HCT116 (cell line): ENCODE measurements around the gene RSAD1. TPM values are rescaled to one million over a fixed set of nuclear protein-coding genes. Genes with fewer than 3 reads are reported as not detected.

Experiments
- ATAC-seq: fragments of 200-7000 bp; cut with Tn5 transposase; 2 replicates; pipeline ENCODE4 v1.9.1; 2020; ENCODE audit warnings: mild to moderate bottlenecking, moderate library complexity
- BruUV-seq: library from RNA; stranded (reverse); fragments of 400-500 nt; replicated peaks from 2 replicates; lab custom pipeline; 2021; lab: Mats Ljungman, UMichigan
- CTCF ChIA-PET: fragments of 300-600 bp; sonication (Branson Sonifier 250); formaldehyde crosslinking; loops from one replicate; lab custom pipeline; 2021; ENCODE audit warnings: antibody characterized with exemption; lab: Charles Lee
- POLR2A ChIA-PET: fragments of 300-600, 350-600 bp; sonication (Branson Sonifier 250); formaldehyde crosslinking; loops from one replicate; lab custom pipeline; 2021; ENCODE audit warnings: antibody characterized with exemption; lab: Charles Lee
- RAD21 ChIA-PET, 2 experiments: fragments of 300-600 bp; sonication (Branson Sonifier 250); formaldehyde crosslinking; loops; one replicate each; lab custom pipeline; 2023; ENCODE audit warnings: low total read pairs in 2 of 2; ENCODE audit not compliant: uncharacterized antibody in 2 of 2, unreplicated experiment in 2 of 2, low non-redundant PET in 1 of 2; lab: Charles Lee
- DNase-seq: peaks from one replicate; pipeline ENCODE4 v3.0.0-alpha.2; 2010; ENCODE audit warnings: low read depth, low spot score
- H2AFZ ChIP-seq: fragments of 200-600 bp; shearing (Covaris generic), sonication (generic); 2 replicates; pipeline ENCODE4 v1.6.1; 2017; ENCODE audit warnings: low read depth, mixed run types, mixed read lengths, antibody characterized with exemption, low read length; ENCODE audit not compliant: poor library complexity, severe bottlenecking
- H3K27ac ChIP-seq: 2 replicates; pipeline ENCODE4 v1.5.1; 2012; ENCODE audit warnings: low read depth, low read length
- H3K27me3 ChIP-seq: fragments of 200-600 bp; sonication (generic); 2 replicates; pipeline ENCODE4 v1.6.1; 2016; ENCODE audit warnings: mixed run types, low read length, mixed read lengths; ENCODE audit not compliant: insufficient read depth
- H3K36me3 ChIP-seq, 2 experiments: fragments of 200-500 bp in 1 of 2; fragments of 200-600 bp in 1 of 2; sonication (Bioruptor generic) in 1 of 2; sonication (generic) in 1 of 2; 2 replicates each; pipeline versions ENCODE4 v1.5.1 to v1.6.1; 2014 to 2016; ENCODE audit warnings: low read length in 2 of 2, inconsistent platforms in 1 of 2, mixed read lengths in 1 of 2, mixed run types in 1 of 2; ENCODE audit not compliant: insufficient read depth in 2 of 2, control insufficient read depth in 1 of 2
- H3K4me1 ChIP-seq, 2 experiments: fragments of 200-600 bp in 1 of 2; sonication (generic) in 1 of 2; 2 replicates each; pipeline versions ENCODE4 v1.5.1 to v1.6.1; 2012 to 2017; ENCODE audit warnings: low read length in 2 of 2, inconsistent platforms in 1 of 2, mild to moderate bottlenecking in 1 of 2, mixed read lengths in 1 of 2, mixed run types in 1 of 2, moderate library complexity in 1 of 2; ENCODE audit not compliant: insufficient read depth in 2 of 2, control insufficient read depth in 1 of 2
- H3K4me2 ChIP-seq: fragments of 200-600 bp; sonication (generic); 2 replicates; pipeline ENCODE4 v1.6.1; 2017; ENCODE audit warnings: mixed run types, low read length, mixed read lengths
- H3K4me3 ChIP-seq, 2 experiments: fragments of 200-600 bp in 1 of 2; sonication (generic) in 1 of 2; replicated peaks in 1 of 2; 2 replicates each; pipeline ENCODE4 v1.5.1; 2011 to 2016; ENCODE audit warnings: low read length in 2 of 2, control low read depth in 1 of 2, low read depth in 1 of 2, mild to moderate bottlenecking in 1 of 2, mixed read lengths in 1 of 2, mixed run types in 1 of 2
- H3K79me2 ChIP-seq: fragments of 200-600 bp; sonication (generic); 2 replicates; pipeline ENCODE4 v1.6.1; 2017; ENCODE audit warnings: mild to moderate bottlenecking, mixed run types, low read length, moderate library complexity, mixed read lengths; ENCODE audit not compliant: insufficient read depth
- H3K9ac ChIP-seq: fragments of 200-600 bp; sonication (generic); 2 replicates; pipeline ENCODE4 v1.6.1; 2016; ENCODE audit warnings: low read length, mixed read lengths
- H3K9me2 ChIP-seq: fragments of 200-600 bp; sonication (generic), shearing (Covaris generic); 2 replicates; pipeline ENCODE4 v1.6.1; 2017; ENCODE audit warnings: mixed run types, mild to moderate bottlenecking, moderate library complexity; ENCODE audit not compliant: insufficient read depth
- H3K9me3 ChIP-seq, 2 experiments: fragments of 200-500 bp in 1 of 2; fragments of 200-600 bp in 1 of 2; sonication (Bioruptor generic) in 1 of 2; sonication (generic) in 1 of 2; 2 replicates each; pipeline ENCODE4 v1.6.1; 2014 to 2017; ENCODE audit warnings: low read length in 2 of 2, mixed read lengths in 2 of 2, inconsistent platforms in 1 of 2, low read depth in 1 of 2, mild to moderate bottlenecking in 1 of 2, mixed run types in 1 of 2, moderate library complexity in 1 of 2; ENCODE audit not compliant: control insufficient read depth in 1 of 2, insufficient read depth in 1 of 2
- H4K20me1 ChIP-seq: fragments of 200-600 bp; sonication (generic), shearing (Covaris generic); 2 replicates; pipeline ENCODE4 v1.6.1; 2017; ENCODE audit warnings: mixed run types, mild to moderate bottlenecking, moderate library complexity; ENCODE audit not compliant: insufficient read depth
- EZH2 ChIP-seq: fragments of 200-600 bp; sonication (generic); IDR thresholded peaks from 2 replicates; pipeline ENCODE4 v1.6.1; 2017; ENCODE audit warnings: antibody characterized with exemption, mixed run types
- EZH2phosphoT487 ChIP-seq: fragments of 200-600 bp; IDR thresholded peaks from 2 replicates; pipeline ENCODE4 v1.6.1; 2018; ENCODE audit warnings: antibody characterized with exemption, borderline replicate concordance
- JUND ChIP-seq: IDR thresholded peaks from 2 replicates; pipeline ENCODE4 v1.6.1; 2012
- POLR2AphosphoS5 ChIP-seq: IDR thresholded peaks from 2 replicates; pipeline ENCODE4 v1.6.1; 2011; ENCODE audit warnings: mild to moderate bottlenecking, low read depth, low read length, moderate library complexity
- RAD21 ChIP-seq: IDR thresholded peaks from 2 replicates; pipeline ENCODE4 v1.6.1; 2012; ENCODE audit warnings: low read depth, mild to moderate bottlenecking
- SIN3A ChIP-seq: IDR thresholded peaks from 2 replicates; pipeline ENCODE4 v1.6.1; 2012; ENCODE audit warnings: low read depth
- SP1 ChIP-seq: IDR thresholded peaks from 2 replicates; pipeline ENCODE4 v1.6.1; 2012; ENCODE audit warnings: low read depth
- SRF ChIP-seq: IDR thresholded peaks from 2 replicates; pipeline ENCODE4 v1.6.1; 2012; ENCODE audit warnings: low read depth
- TCF7L2 ChIP-seq: IDR thresholded peaks from 2 replicates; pipeline ENCODE4 v1.7.0; 2011; ENCODE audit warnings: borderline replicate concordance, inconsistent platforms; ENCODE audit not compliant: insufficient read depth, insufficient read length; ENCODE audit errors: extremely low read depth
- ZFX ChIP-seq: fragments of 450-650 bp; IDR thresholded peaks from 2 replicates; pipeline ENCODE4 v1.6.1; 2017
- ZNF274 ChIP-seq: fragments of 200-500 bp; sonication (Bioruptor generic); IDR thresholded peaks from 2 replicates; pipeline ENCODE4 v1.6.1; 2014; ENCODE audit warnings: mild to moderate bottlenecking, low read depth, low read length, inconsistent platforms
- intact Hi-C: fragments of 100-400 bp; cut with micrococcal nuclease; formaldehyde crosslinking; loops from 2 replicates; pipeline ENCODE4 v1.10.0; 2022
- total RNA-seq: library from RNA; stranded (reverse); gene quantifications from one replicate; pipeline ENCODE4 v1.2.1, GENCODE V29; 2021; ENCODE audit not compliant: unreplicated experiment
- TF ChIP-seq, protein P1 (sequence below), 3 experiments: fragments of 200-600 bp in 1 of 3; sonication (generic) in 1 of 3; IDR thresholded peaks in 2 of 3; conservative IDR thresholded peaks in 1 of 3; 2 replicates each; pipeline ENCODE4 v1.5.1; 2012 to 2017; ENCODE audit warnings: low read depth in 2 of 3, low read length in 2 of 3, antibody characterized with exemption in 1 of 3, borderline replicate concordance in 1 of 3, control low read depth in 1 of 3, mild to moderate bottlenecking in 1 of 3, mixed read lengths in 1 of 3, mixed run types in 1 of 3, moderate library complexity in 1 of 3; ENCODE audit not compliant: insufficient read depth in 1 of 3

RSAD1 gene
- total RNA-seq, 1 experiment from 2014 or later: 82.7 TPM

DNA sequence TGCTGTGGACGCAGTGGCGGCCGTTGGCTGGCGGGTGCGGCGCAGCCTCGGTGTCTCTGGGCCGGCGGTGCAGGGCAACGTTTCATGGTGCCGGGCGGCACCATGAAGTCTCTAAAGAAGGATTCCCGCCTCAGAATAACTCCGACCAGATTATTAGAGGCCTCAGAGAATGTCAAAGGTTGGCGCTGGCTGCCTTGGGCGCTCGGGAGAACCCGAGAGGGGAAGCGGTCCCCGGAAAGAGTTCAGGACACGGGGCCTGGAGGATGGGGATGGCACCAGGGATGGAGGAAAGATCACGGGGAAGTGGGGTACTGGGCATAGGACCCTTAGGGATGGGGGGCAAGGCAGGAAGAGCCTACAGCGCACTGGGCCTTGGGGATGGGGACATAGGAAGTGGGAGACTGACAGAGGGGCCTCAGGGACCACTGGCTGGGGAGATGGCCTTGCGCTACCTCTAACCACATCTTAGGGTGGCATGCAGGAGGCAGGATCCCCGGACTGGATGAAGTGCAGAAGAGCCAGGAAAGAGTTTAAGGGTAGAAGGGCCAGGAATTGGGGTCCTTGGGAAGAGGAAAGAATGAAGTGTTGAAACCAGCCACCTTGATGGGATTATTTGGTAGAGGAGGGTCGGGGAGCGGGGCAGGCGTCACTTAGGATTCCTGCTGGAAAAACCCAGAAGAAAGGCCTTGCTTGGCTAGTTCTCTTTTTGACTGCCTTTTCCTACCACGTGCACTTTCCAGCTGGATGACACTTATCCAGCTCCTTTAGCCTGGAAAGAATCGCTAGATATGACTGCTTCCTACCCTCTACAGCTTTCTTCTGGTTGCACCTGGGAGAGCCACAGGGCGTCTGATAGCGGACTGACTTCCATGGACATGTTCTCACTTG, 30.2 kb downstream of the RSAD1 start:
- POLR2A ChIA-PET: no interaction called here
- Histone ChIP-seq H2AFZ (no peak overlapping the region), H3K4me3 (no peak overlapping the region), H3K9me2 (no peaks in the 10 kb centered on the region), H3K4me2 (no peak overlapping the region), H3K4me1 (peaks cover 0 to 10% of the 10 kb centered on the region in 2 experiments; a peak in 2 of 4 replicates), H3K27me3 (no peaks in the 10 kb centered on the region), H3K9ac (no peak overlapping the region), H3K36me3 (no peaks in the 10 kb centered on the region), H3K9me3 (no peaks in the 10 kb centered on the region)
- DNase-seq: no peak
- CTCF ChIA-PET: interaction anchor here (1.4 to 1.7 kb wide), 2 partner anchors 8 to 33 kb away, joined by 4 to 5 read pairs; no protein-coding TSS in a partner anchor
- intact Hi-C loops: no loop called here
- no TSS peak for BruUV-seq
- RAD21 ChIA-PET: no interaction called here
- TF ChIP-seq POLR2AphosphoS5 (no peak), EZH2 (no peak), ZFX (no peak), SRF (no peak), RAD21 (no peak), TCF7L2 (no peak), JUND (no peak), EZH2phosphoT487 (no peak), SIN3A (no peak), SP1 (no peak), ZNF274 (no peak)
- TF ChIP-seq, protein P1, sequence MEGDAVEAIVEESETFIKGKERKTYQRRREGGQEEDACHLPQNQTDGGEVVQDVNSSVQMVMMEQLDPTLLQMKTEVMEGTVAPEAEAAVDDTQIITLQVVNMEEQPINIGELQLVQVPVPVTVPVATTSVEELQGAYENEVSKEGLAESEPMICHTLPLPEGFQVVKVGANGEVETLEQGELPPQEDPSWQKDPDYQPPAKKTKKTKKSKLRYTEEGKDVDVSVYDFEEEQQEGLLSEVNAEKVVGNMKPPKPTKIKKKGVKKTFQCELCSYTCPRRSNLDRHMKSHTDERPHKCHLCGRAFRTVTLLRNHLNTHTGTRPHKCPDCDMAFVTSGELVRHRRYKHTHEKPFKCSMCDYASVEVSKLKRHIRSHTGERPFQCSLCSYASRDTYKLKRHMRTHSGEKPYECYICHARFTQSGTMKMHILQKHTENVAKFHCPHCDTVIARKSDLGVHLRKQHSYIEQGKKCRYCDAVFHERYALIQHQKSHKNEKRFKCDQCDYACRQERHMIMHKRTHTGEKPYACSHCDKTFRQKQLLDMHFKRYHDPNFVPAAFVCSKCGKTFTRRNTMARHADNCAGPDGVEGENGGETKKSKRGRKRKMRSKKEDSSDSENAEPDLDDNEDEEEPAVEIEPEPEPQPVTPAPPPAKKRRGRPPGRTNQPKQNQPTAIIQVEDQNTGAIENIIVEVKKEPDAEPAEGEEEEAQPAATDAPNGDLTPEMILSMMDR (IDR thresholded peaks at IDR 0.05 in 2 of 3, conservative IDR thresholded peaks at IDR 0.05 in 1 of 3; ENCODE audit: borderline replicate concordance in 1 of 3, insufficient read depth in 1 of 3, low read depth in 2 of 3, low read length in 2 of 3): no peak
- TF ChIP-seq, all 23 proteins: peak for 0
- Histone ChIP-seq H3K27ac (no peak overlapping the region), H3K79me2 (no peaks in the 10 kb centered on the region), H4K20me1 (no peaks in the 10 kb centered on the region)
- no peak for ATAC-seq
